ENCODE results near the gene SORCS2. TPM values are rescaled to one million over a fixed set of nuclear protein-coding genes. Genes with fewer than 3 reads are reported as not detected.

Gene SORCS2
- total and polyA plus RNA-seq, 2 of the 8 experiments (the other 6 are each of a cell fraction or from before 2014, with no cell fraction given) = 0.36 to 1.8 TPM

DNA sequence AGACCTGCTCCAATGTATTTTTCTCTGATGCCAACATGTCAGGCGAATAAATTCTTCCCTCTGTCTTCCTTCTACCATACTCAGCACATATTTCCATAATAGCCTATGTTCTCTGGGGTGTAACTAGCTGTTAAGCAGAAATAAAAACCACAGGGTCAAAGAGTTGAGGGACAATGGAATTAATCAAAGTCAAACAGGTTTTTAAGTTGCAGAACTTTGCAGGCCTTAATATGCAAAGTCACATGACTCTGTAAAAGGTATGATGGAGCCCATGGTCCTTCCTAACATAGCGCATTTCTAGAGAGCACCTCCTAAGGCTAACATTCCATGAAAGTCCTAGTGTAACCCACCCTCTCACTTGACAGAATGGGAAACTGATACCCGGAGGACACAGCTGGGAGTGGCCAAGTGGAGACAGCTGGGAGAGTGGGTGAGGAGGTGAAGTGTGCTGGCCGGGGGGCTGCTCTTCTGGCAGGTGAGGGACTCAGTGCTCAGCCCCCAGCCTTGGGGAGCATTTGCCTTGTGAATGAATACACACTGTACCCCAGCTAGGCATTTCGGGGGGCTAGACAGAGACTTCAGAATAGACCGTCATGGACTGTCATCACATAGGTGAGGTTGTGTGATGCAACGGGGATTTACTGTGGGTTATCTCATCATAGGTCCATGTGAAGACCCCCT lies 8.4 kb upstream of the SORCS2 start:
- no peak overlapping the region for H4K91ac ChIP-seq (replicated peaks; ENCODE audit: insufficient read length, low read length)
- no peak overlapping the region for H3K4me3 ChIP-seq (ENCODE audit: extremely low read depth in 1 of 4, insufficient read depth in 2 of 4, low read depth in 3 of 4, low read length in 4 of 4)
- H3K4me2 ChIP-seq (ENCODE audit: insufficient read depth in 1 of 2, low read depth in 2 of 2, low read length in 2 of 2) = no peak overlapping the region
- H2BK12ac ChIP-seq (ENCODE audit: low read depth, low read length) = no peak overlapping the region
- no peak overlapping the region for H2BK120ac ChIP-seq (replicated peaks; ENCODE audit: low read depth, low read length)
- H3K9ac ChIP-seq (replicated peaks in 1 of 4; ENCODE audit: extremely low read depth in 1 of 4, low read depth in 3 of 4, low read length in 3 of 4) = no peak overlapping the region
- no peak overlapping the region for H3K27ac ChIP-seq (ENCODE audit: low read depth, low read length)
- H2AFZ ChIP-seq (ENCODE audit: low read length) = no peak overlapping the region
- no peak overlapping the region for H2BK5ac ChIP-seq (ENCODE audit: low read depth, low read length)
- no peak overlapping the region for H2AK5ac ChIP-seq (ENCODE audit: low read depth, low read length)
- DNase-seq (ENCODE audit: low read depth in 1 of 2, low spot score in 2 of 2) (no peak), FAIRE-seq (no peak)
- 88% methylated on average over 7 of the region's 7 CpGs; no CpG with 5 or more reads in 1 of the 2 experiments for whole genome bisulfite sequencing, 2 experiments (ENCODE audit: extremely low coverage in 1 of 2, insufficient coverage in 1 of 2, insufficient read length in 1 of 2, insufficient replicate concordance in 2 of 2, low coverage in 1 of 2, low lambda C conversion rate in 2 of 2, missing lambda C conversion rate in 1 of 2)
- ChIA-PET CTCF (ENCODE audit: partially characterized antibody) (interaction anchor here (1.1 to 2.1 kb wide), 3 partner anchors 18 to 55 kb away, joined by 3 to 5 read pairs (median 3); no protein-coding TSS in a partner anchor), POLR2A (ENCODE audit: partially characterized antibody) (no interaction called here)
- H3K79me1 ChIP-seq (ENCODE audit: low read depth, low read length) = no peaks in the 10 kb centered on the region; the same call in 1 of the 2 replicates
- TF ChIP-seq KDM1A (IDR thresholded peaks at IDR 0.05; ENCODE audit: borderline replicate concordance, low read length) (no peak), GABPA (IDR thresholded peaks at IDR 0.05; ENCODE audit: borderline replicate concordance, insufficient read depth, low read length) (no peak)
- no peak overlapping the region for H3K18ac ChIP-seq (ENCODE audit: extremely low read depth, low read length)
- peaks cover 0 to 2% of the 10 kb centered on the region in 2 experiments for H4K20me1 ChIP-seq (replicated peaks in 1 of 2; ENCODE audit: control insufficient read depth in 1 of 2, insufficient read depth in 2 of 2, low read length in 2 of 2)
- no peaks in the 10 kb centered on the region for H3K4me1 ChIP-seq (replicated peaks in 1 of 4; ENCODE audit: control insufficient read depth in 3 of 4, insufficient read depth in 4 of 4, low read length in 3 of 4)
- peaks cover 0 to 5% (median 1%) of the 10 kb centered on the region in 4 experiments; a peak in 3 of 7 replicates for H3K27me3 ChIP-seq (replicated peaks in 1 of 4; ENCODE audit: control insufficient read depth in 3 of 4, extremely low read depth in 1 of 4, insufficient read depth in 3 of 4, low read length in 3 of 4)
- H3K23me2 ChIP-seq (ENCODE audit: low read depth, low read length) = peaks cover 4% of the 10 kb centered on the region; the same call in 1 of the 2 replicates
- H4K8ac ChIP-seq (ENCODE audit: extremely low read depth, insufficient read depth, low read length) = no peak overlapping the region
- H3K56ac ChIP-seq (replicated peaks; ENCODE audit: insufficient read length, low read depth, low read length) = no peak overlapping the region
- H3K14ac ChIP-seq (ENCODE audit: insufficient read length) = no peak overlapping the region
- H3K36me3 ChIP-seq (ENCODE audit: control insufficient read depth in 2 of 4, insufficient read depth in 4 of 4, low read length in 3 of 4) = no peaks in the 10 kb centered on the region
- H2BK15ac ChIP-seq (ENCODE audit: low read length) = no peak overlapping the region
- no peaks in the 10 kb centered on the region for H3K79me2 ChIP-seq (ENCODE audit: control insufficient read depth in 1 of 2, insufficient read depth in 2 of 2, low read length in 2 of 2)
- no peak overlapping the region for H4K5ac ChIP-seq (ENCODE audit: insufficient read length, low read depth, low read length)
- H2BK20ac ChIP-seq (ENCODE audit: low read length) = no peak overlapping the region
- no peak overlapping the region for H3K4ac ChIP-seq (replicated peaks; ENCODE audit: insufficient read length, low read depth, low read length)
- H3K9me3 ChIP-seq (ENCODE audit: insufficient read depth in 2 of 2, low read depth in 1 of 2, low read length in 1 of 2) = 0 out of 4 replicates have a peak, but pooled peaks cover 0 to 2% of the 10 kb centered on the region in 2 experiments
- H3K23ac ChIP-seq (ENCODE audit: insufficient read length) = no peak overlapping the region
